Erythroblast (primary cell): ENCODE results near the gene BBC3.

Source experiments
- GATA1 ChIP-seq: IDR thresholded peaks from 2 replicates; pipeline ENCODE4 v1.6.1; 2011; ENCODE audit warnings: low read depth, mild to moderate bottlenecking, control low read depth, low read length, moderate library complexity
- POLR2A ChIP-seq: IDR thresholded peaks from 2 replicates; pipeline ENCODE4 v1.6.1; 2011; ENCODE audit warnings: mild to moderate bottlenecking, low read length

GRCh38 chr19:47221890-47222289 is 9.1 kb downstream of the BBC3 start:
- TF ChIP-seq POLR2A (no peak), GATA1 (no peak)
